Cardiac atrium fibroblast (primary cell): ENCODE data around the gene CD2AP. TPM values are rescaled to one million over a fixed set of nuclear protein-coding genes. Genes with fewer than 3 reads are reported as not detected.

Experiments
- total RNA-seq: library from RNA; depleted of rRNA; stranded (reverse); fragments of >200 nt; gene quantifications from 2 replicates; pipeline ENCODE4 v1.2.3, GENCODE V29; 2015

Gene CD2AP
- total RNA-seq = 10.7 and 12.8 TPM in 2 replicates

GRCh38 chr6:47477497-47478232 lies at the start of gene CD2AP:
Gene CD2AP (plus strand): TSS chr6:47477789. CDS start chr6:47478245, 456 bp downstream.

Other genes starting within 250 kb of the CD2AP start
- gene TNFRSF21, start 167.9 kb upstream of the CD2AP start, total RNA-seq = 29.8 and 44.2 TPM in 2 replicates
- 0.16 TPM in 1 of 2 replicates, not detected in the other for gene ADGRF4, start 220.8 kb downstream of the CD2AP start, total RNA-seq